GM19035 (cell line): ENCODE data around the gene ACTN4.
"Not testable (repeated sequence)": the region's sequence is repeated elsewhere in the genome, so short reads cannot be mapped to it uniquely, and the experiment has no call there.

Experiments
- ATAC-seq: cut with Tn5 transposase; IDR thresholded peaks from one replicate; pipeline ENCODE4 v1.9.1; 2021; ENCODE audit not compliant: unreplicated experiment

The ACTN4 gene

GRCh38 chr19:38647368-38647965 is at the start of gene ACTN4:
Gene ACTN4, plus strand, starts transcription at chr19:38647649. Its CDS starts 97 bp downstream, at chr19:38647746.
- peak; percentile 90 for ATAC-seq

GRCh38 chr19:38599722-38600121 is 47.7 kb upstream of the ACTN4 start:
- ATAC-seq: no peak

- ATAC-seq: not testable (repeated sequence)
Measured at GRCh38 chr19:38602856-38603255, 44.6 kb upstream of the ACTN4 start.

GRCh38 chr19:38606131-38606530 is 41.3 kb upstream of the ACTN4 start:
- no peak for ATAC-seq

- ATAC-seq: no peak
Measured at GRCh38 chr19:38614289-38614688, 33.2 kb upstream of the ACTN4 start.

GRCh38 chr19:38615007-38615581 is 32.4 kb upstream of the ACTN4 start:
- no peak for ATAC-seq

GRCh38 chr19:38616265-38616664 is 31.2 kb upstream of the ACTN4 start:
- no peak for ATAC-seq

- peak; percentile 1 for ATAC-seq
Measured at GRCh38 chr19:38617283-38617763, 30.1 kb upstream of the ACTN4 start.

- peak; percentile 54 for ATAC-seq
Measured at GRCh38 chr19:38617764-38618589, 29.5 kb upstream of the ACTN4 start, which contains the start of gene MAP4K1. Gene MAP4K1, minus strand, starts transcription at chr19:38617953. Its CDS starts 58 bp downstream, at chr19:38617895.

GRCh38 chr19:38618590-38619360 is 28.7 kb upstream of the ACTN4 start, which contains the start of gene EIF3K:
Gene EIF3K, plus strand, starts transcription at chr19:38619188. Its CDS starts 81 bp downstream, at chr19:38619269.
- ATAC-seq: peak; percentile 59

- ATAC-seq: no peak
Measured at GRCh38 chr19:38619361-38620174, 27.9 kb upstream of the ACTN4 start.

- no peak for ATAC-seq
Measured at GRCh38 chr19:38624822-38625221, 22.6 kb upstream of the ACTN4 start.

- ATAC-seq: no peak
Measured at GRCh38 chr19:38626401-38626800, 21.0 kb upstream of the ACTN4 start.

GRCh38 chr19:38629568-38629967 is 17.9 kb upstream of the ACTN4 start:
- no peak for ATAC-seq

- not testable (repeated sequence) for ATAC-seq
Measured at GRCh38 chr19:38631301-38631700, 16.1 kb upstream of the ACTN4 start.

GRCh38 chr19:38631811-38632475 is 15.5 kb upstream of the ACTN4 start:
- not testable (repeated sequence) for ATAC-seq

GRCh38 chr19:38632476-38633213 is 14.8 kb upstream of the ACTN4 start:
- no peak for ATAC-seq

GRCh38 chr19:38634757-38635482 is 12.5 kb upstream of the ACTN4 start:
- ATAC-seq: no peak
